HG03342 (cell line): ENCODE results near the gene VPS13D.
"Not testable (repeated sequence)": the region's sequence is repeated elsewhere in the genome, so short reads cannot be mapped to it uniquely, and the experiment has no call there.

Experiments used
- ATAC-seq: cut with Tn5 transposase; IDR thresholded peaks from one replicate; pipeline ENCODE4 v1.9.1; 2021; ENCODE audit warnings: mild to moderate bottlenecking, moderate library complexity; ENCODE audit not compliant: unreplicated experiment

VPS13D gene

GRCh38 chr1:12462586-12462985 lies 232.8 kb downstream of the VPS13D start:
- no peak for ATAC-seq

- no peak for ATAC-seq
These were observed 234.2 kb downstream of the VPS13D start for GRCh38 chr1:12464045-12464461.

- no peak for ATAC-seq
These were observed 234.8 kb downstream of the VPS13D start for GRCh38 chr1:12464598-12465056.

GRCh38 chr1:12465126-12465525 lies 235.3 kb downstream of the VPS13D start:
- no peak for ATAC-seq

- ATAC-seq: no peak
These were observed 237.0 kb downstream of the VPS13D start for GRCh38 chr1:12466816-12467215.

- no peak for ATAC-seq
These were observed 237.9 kb downstream of the VPS13D start for GRCh38 chr1:12467570-12468286.

DNA sequence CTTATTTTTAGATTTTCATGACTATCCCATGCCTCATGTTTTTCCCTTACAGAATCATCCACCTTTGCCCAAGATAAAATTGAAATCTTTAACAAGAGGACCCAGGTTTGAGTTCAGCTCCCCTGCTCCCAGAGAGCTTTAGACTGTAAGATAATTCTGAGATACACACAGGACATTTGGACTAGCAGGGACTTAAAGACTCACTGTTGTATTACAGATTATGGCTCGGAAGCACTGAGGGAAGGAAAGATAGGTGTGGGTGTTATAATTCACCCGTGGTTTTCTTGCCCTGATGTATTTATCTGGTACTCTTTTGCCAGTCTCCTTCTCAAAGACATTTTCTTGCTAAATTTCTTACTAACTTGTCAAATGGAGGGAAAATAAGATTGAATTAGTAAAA lies 238.5 kb downstream of the VPS13D start:
- ATAC-seq: no peak

DNA sequence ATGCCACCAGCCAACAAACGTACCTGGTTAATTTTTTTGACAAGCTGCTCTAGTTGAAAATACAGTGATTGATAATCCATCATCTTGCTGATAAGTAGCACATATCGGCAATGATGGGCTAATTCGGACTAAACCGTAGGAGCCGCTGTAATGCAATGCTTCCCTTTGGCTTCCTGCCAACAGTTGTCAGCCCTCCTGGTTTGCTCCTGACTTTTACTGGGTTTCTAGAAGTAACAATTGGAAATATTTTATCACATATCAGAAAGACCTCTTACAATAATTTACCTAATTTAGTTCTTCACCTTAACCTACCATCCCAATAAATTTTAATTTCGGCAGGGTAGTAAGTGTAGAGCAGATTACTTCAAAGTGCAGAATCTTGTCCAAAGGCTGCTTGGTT lies 239.7 kb downstream of the VPS13D start:
- ATAC-seq: no peak

DNA sequence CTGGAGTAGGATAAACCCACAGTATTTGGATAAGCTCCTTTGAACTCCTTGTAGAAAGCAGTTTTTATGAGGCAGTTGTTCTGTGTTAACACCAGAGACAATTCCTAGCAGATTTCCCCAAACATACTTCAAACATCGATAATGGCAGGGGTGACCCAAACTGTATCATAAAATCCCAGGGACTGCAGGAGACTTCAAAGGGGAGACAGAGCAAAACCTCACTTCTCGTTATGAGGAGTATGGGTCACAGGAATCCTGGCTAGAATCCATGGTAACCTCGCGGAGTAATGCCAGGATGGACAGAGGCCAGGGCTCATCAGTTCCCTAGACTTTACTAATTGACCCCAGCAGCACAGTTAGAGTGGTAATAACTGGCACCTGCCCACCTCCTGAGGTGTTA lies 240.2 kb downstream of the VPS13D start:
- ATAC-seq: no peak

DNA sequence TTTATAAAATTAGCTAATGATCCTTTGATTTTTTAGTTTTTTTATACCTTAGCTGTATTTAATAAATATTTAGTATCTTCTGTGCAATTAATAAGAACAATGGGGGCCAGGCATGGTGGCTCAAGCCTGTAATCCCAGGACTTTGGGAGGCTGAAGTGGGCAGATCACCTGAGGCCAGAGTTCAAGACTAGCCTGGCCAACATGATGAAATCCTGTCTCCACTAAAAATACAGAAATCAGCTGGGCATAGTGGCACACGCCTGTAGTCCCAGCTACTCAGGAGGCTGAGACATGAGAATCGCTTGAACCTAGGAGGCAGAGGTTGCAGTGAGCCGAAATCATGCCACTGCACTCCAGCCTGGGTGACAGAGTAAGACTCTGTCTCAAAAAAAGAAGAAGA lies 241.1 kb downstream of the VPS13D start:
- not testable (repeated sequence) for ATAC-seq

GRCh38 chr1:12472156-12472797 lies 242.4 kb downstream of the VPS13D start:
- ATAC-seq: no peak

DNA sequence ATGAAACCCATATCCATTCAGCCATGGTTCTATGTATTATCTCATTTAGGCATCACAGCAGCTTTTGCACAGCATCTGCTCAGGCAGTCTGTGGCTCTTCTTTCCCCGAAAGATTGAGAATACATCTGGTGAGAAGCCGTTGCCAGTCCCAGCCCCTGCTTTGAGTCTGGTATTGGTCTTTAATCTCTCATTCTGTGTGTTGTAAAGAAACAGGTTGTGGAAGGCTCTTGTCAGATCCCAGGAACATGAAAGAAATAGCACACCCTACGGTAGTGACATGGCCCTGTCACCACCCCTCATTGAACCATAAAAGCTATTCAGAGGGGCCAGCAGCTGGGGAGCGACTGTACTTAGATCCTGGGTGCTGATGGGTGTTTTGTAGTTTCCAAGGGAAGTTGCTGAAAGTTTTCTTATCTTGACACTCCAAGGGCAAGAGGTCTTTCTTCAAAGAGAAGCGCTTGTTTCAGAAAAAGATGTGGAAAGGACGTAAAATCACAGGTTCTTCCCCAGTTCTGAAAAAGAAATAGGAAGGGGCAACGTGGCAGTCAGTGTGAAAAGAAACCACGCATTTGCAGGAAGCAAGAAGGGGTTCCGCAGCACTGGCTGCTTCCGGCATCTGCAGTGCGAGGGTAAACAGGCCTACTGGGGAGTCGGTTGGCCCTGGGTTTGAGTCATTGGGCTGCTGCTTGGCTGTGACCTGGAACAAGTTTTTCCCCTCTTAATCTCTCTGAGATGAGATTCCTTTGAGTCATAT lies 243.1 kb downstream of the VPS13D start:
- peak; percentile 57 for ATAC-seq

GRCh38 chr1:12473596-12474362 lies 243.9 kb downstream of the VPS13D start:
- no peak for ATAC-seq

GRCh38 chr1:12475101-12475500 lies 245.3 kb downstream of the VPS13D start:
- ATAC-seq: no peak

GRCh38 chr1:12475530-12475934 lies 245.7 kb downstream of the VPS13D start:
- no peak for ATAC-seq

DNA sequence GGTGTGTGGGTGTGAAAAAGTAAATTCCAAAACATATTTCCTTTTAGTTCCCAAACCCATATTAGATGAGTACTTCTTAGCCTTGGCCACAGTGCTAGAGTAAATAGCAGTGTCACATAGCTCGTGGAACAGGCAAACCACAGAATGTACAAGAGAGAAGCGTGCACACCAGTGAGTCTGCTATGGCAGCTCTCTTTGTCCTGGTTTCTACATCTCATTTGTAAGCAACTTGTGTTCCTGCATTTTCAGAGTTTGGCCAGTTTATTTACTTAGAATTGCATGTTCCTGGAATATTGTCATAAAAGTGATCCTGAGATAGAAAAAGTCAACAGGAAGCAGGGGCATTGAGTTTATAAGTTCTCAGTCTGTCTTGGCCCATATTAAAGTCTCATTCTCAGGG lies 246.1 kb downstream of the VPS13D start:
- no peak for ATAC-seq

DNA sequence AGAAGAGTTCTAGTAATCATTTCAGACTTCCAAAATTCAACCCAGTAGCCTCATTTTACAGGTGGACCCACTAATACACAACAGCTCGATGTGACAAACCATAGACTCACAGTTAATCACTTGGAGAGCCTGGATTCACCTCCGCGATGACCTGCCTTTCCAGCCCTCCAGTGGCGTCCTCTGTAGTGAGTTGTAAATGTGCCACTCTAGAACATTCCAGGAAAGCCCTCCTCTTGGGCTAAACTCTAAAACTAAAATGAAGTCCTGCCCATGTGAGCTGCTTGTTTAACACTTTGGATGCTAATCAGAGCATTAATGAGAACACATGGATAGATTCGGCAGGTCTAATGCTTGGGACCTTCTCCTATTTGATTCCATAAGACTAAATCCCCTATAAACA lies 247.5 kb downstream of the VPS13D start:
- no peak for ATAC-seq

DNA sequence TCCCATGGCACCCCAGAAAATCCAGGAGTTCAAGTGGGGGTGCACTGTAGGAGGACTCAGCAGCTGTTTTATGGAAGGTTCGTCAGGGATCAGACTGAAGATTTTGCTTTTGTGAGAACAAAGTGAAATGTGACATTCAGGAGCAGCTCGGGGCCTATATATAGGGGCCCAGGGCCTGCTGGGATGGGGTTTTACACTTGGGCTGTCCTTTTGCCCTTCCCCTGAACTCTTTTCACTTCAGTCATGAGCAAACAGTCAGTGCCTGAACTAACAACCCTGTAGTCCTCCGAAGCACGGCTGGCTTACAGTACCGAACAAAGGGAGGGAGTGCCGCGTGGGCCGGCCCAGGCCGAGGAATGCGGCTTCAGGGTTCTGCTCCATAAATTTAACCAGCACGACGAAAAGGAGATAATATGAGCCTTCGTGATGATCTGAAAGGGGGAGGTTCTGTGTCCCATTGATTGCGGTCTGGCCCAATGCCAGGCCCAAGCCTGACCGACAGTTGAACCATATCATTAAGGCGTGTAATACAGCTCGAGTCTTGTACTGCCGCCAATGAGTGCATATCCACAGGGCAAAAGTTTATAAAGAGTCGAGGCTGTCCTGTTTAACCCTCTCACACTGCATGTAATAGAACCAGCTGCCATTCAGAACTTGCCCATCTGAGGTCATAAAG lies 248.2 kb downstream of the VPS13D start:
- ATAC-seq: peak; percentile 53

- peak; percentile 26 for ATAC-seq
These were observed 248.8 kb downstream of the VPS13D start for GRCh38 chr1:12478612-12478985.

- no peak for ATAC-seq
These were observed 249.5 kb downstream of the VPS13D start for GRCh38 chr1:12479311-12479710.

DNA sequence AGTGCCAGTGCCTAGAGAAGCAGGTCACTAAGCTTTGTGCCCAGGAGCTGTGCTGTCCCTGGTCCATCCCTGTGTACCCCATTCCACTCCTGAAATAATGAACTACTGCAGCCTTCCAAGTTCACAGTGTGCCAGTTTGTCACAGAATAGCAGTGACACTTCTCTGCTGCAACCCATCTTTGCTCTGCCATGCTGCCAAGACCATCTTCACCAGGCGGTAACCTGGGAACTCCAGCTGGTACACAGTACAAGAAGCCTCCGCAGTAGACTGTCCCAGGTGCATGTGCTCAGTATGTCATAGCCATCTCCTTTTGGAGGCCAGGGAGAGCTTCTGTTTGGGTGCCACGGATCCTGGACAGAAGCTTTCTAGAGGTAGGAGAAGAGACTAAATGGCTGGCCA lies 250.2 kb downstream of the VPS13D start:
- ATAC-seq: no peak
